Neural progenitor cell (in vitro differentiated cells): Measurements from ENCODE around the gene EXOC6B. TPM values are rescaled to one million over a fixed set of nuclear protein-coding genes. Genes with fewer than 3 reads are reported as not detected.

ENCODE experiments used
- DNase-seq: peaks from one replicate; pipeline ENCODE4 v3.0.0-alpha.2; 2016; ENCODE audit warnings: low spot score
- H2AFZ ChIP-seq: fragments of 200-600 bp; sonication (generic); replicated peaks from 2 replicates; pipeline ENCODE4 v1.6.1; 2016; ENCODE audit warnings: antibody characterized with exemption
- H3F3A ChIP-seq: fragments of 200-600 bp; sonication (generic); 2 replicates; pipeline ENCODE4 v1.6.1; 2016; ENCODE audit warnings: antibody characterized with exemption, low read depth
- H3K27ac ChIP-seq: fragments of 200-600 bp; sonication (generic); 2 replicates; pipeline ENCODE4 v1.5.1; 2016; ENCODE audit warnings: mild to moderate bottlenecking
- H3K27me3 ChIP-seq: fragments of 200-600 bp; sonication (generic); 2 replicates; pipeline ENCODE4 v1.6.1; 2016; ENCODE audit warnings: mild to moderate bottlenecking, moderate library complexity
- H3K36me3 ChIP-seq: fragments of 200-600 bp; sonication (generic); 2 replicates; pipeline ENCODE4 v1.5.1; 2016
- H3K4me1 ChIP-seq: fragments of 200-600 bp; sonication (generic); 2 replicates; pipeline ENCODE4 v1.6.1; 2016; ENCODE audit warnings: mixed run types
- H3K4me2 ChIP-seq: fragments of 200-600 bp; sonication (generic); 2 replicates; pipeline ENCODE4 v1.6.1; 2016
- H3K4me3 ChIP-seq: fragments of 200-600 bp; sonication (generic); 2 replicates; pipeline ENCODE4 v1.5.1; 2016
- H3K79me2 ChIP-seq: fragments of 200-600 bp; sonication (generic); 2 replicates; pipeline ENCODE4 v1.6.1; 2016; ENCODE audit warnings: low read depth
- H3K9ac ChIP-seq: fragments of 200-600 bp; sonication (generic); 2 replicates; pipeline ENCODE4 v1.6.1; 2016
- H3K9me3 ChIP-seq: fragments of 200-600 bp; sonication (generic); 2 replicates; pipeline ENCODE4 v1.5.1; 2016; ENCODE audit warnings: low read depth
- H4K20me1 ChIP-seq: fragments of 200-600 bp; sonication (generic); 2 replicates; pipeline ENCODE4 v1.6.1; 2016; ENCODE audit warnings: low read depth
- H3K27ac Mint-ChIP-seq: 3 replicates; pipeline ENCODE4 v1.8.0; 2021; ENCODE audit warnings: mixed read lengths
- H3K27me3 Mint-ChIP-seq: 2 replicates; pipeline ENCODE4 v1.8.0; 2022; ENCODE audit warnings: low read depth, mild to moderate bottlenecking, inconsistent platforms, moderate library complexity, mixed read lengths; ENCODE audit not compliant: insufficient read depth
- H3K36me3 Mint-ChIP-seq: 3 replicates; pipeline ENCODE4 v1.8.0; 2021; ENCODE audit warnings: mixed read lengths
- H3K4me1 Mint-ChIP-seq: 3 replicates; pipeline ENCODE4 v1.8.0; 2021; ENCODE audit warnings: mixed read lengths
- H3K4me3 Mint-ChIP-seq: 3 replicates; pipeline ENCODE4 v1.8.0; 2021; ENCODE audit warnings: mild to moderate bottlenecking, moderate library complexity, mixed read lengths
- H3K9me3 Mint-ChIP-seq: 3 replicates; pipeline ENCODE4 v1.8.0; 2020; ENCODE audit warnings: mixed read lengths
- CTCF ChIP-seq: fragments of 200-600 bp; sonication (generic); IDR thresholded peaks from 2 replicates; pipeline ENCODE4 v1.5.1; 2017; ENCODE audit warnings: antibody characterized with exemption, mild to moderate bottlenecking
- EZH2 ChIP-seq: fragments of 200-600 bp; sonication (generic); IDR thresholded peaks from 2 replicates; pipeline ENCODE4 v1.6.1; 2017; ENCODE audit warnings: antibody characterized with exemption, mild to moderate bottlenecking, moderate library complexity
- EZH2phosphoT487 ChIP-seq: fragments of 200-600 bp; sonication (generic); IDR thresholded peaks from 2 replicates; pipeline ENCODE4 v1.6.1; 2017; ENCODE audit warnings: antibody characterized with exemption
- total RNA-seq: library from RNA; depleted of rRNA; stranded (reverse); fragments of >200 nt; gene quantifications from 2 replicates; pipeline ENCODE4 v1.2.3, GENCODE V29; 2015; ENCODE audit warnings: low replicate concordance

EXOC6B gene
- total RNA-seq, 1 donor from 2014 or later, result 41.2 TPM

GRCh38 chr2:72133721-72134407 lies 692.0 kb downstream of the EXOC6B start:
- no peak overlapping the region for H3K27ac Mint-ChIP-seq
- H3K27me3 ChIP-seq, result peaks cover 6% of the 10 kb centered on the region
- no peak overlapping the region for H3K4me2 ChIP-seq
- no peaks in the 10 kb centered on the region for H3K9me3 Mint-ChIP-seq
- no peaks in the 10 kb centered on the region for H3K9me3 ChIP-seq
- no peak overlapping the region for H3K4me3 ChIP-seq
- TF ChIP-seq EZH2, result no peak
- TF ChIP-seq EZH2phosphoT487, result no peak
- TF ChIP-seq CTCF, result no peak
- peaks cover 28% of the 10 kb centered on the region for H3K4me1 Mint-ChIP-seq
- no peak overlapping the region for H3K27ac ChIP-seq
- no peaks in the 10 kb centered on the region for H3K36me3 Mint-ChIP-seq
- no peaks in the 10 kb centered on the region for H3K79me2 ChIP-seq
- no peak for DNase-seq
- H4K20me1 ChIP-seq, result no peaks in the 10 kb centered on the region
- no peak overlapping the region for H3K9ac ChIP-seq
- H3K4me3 Mint-ChIP-seq, result no peak overlapping the region
- peaks cover 13% of the 10 kb centered on the region for H3F3A ChIP-seq
- H3K27me3 Mint-ChIP-seq, result peaks cover 4% of the 10 kb centered on the region
- no peaks in the 10 kb centered on the region for H3K36me3 ChIP-seq
- H2AFZ ChIP-seq, result no peak overlapping the region
- H3K4me1 ChIP-seq, result peaks cover 44% of the 10 kb centered on the region

GRCh38 chr2:72132981-72133720 lies 692.7 kb downstream of the EXOC6B start:
- DNase-seq, result no peak
- H3K36me3 Mint-ChIP-seq, result no peaks in the 10 kb centered on the region
- peaks cover 44% of the 10 kb centered on the region for H3K4me1 ChIP-seq
- H4K20me1 ChIP-seq, result no peaks in the 10 kb centered on the region
- peaks cover 4% of the 10 kb centered on the region for H3K27me3 Mint-ChIP-seq
- H3K9ac ChIP-seq, result no peak overlapping the region
- no peaks in the 10 kb centered on the region for H3K27me3 ChIP-seq
- H3K4me3 ChIP-seq, result no peak overlapping the region
- no peak overlapping the region for H3K4me2 ChIP-seq
- no peak overlapping the region for H3K4me3 Mint-ChIP-seq
- H3K9me3 ChIP-seq, result no peaks in the 10 kb centered on the region
- H3K27ac Mint-ChIP-seq, result no peak overlapping the region
- H3K27ac ChIP-seq, result no peak overlapping the region
- no peaks in the 10 kb centered on the region for H3K79me2 ChIP-seq
- peaks cover 13% of the 10 kb centered on the region for H3F3A ChIP-seq
- H3K9me3 Mint-ChIP-seq, result no peaks in the 10 kb centered on the region
- TF ChIP-seq EZH2, result no peak
- no peak for TF ChIP-seq CTCF
- TF ChIP-seq EZH2phosphoT487, result no peak
- no peak overlapping the region for H2AFZ ChIP-seq
- no peaks in the 10 kb centered on the region for H3K36me3 ChIP-seq
- H3K4me1 Mint-ChIP-seq, result peaks cover 29% of the 10 kb centered on the region

- Histone ChIP-seq H3K4me2 (no peak overlapping the region), H3K9me3 (no peaks in the 10 kb centered on the region), H3K27ac (no peak overlapping the region), H3K79me2 (no peaks in the 10 kb centered on the region), H3K9ac (no peak overlapping the region), H3K27me3 (no peaks in the 10 kb centered on the region), H3K4me3 (no peak overlapping the region), H2AFZ (no peak overlapping the region), H3F3A (peaks cover 13% of the 10 kb centered on the region), H4K20me1 (no peaks in the 10 kb centered on the region), H3K36me3 (no peaks in the 10 kb centered on the region), H3K4me1 (peaks cover 37% of the 10 kb centered on the region)
- no peak overlapping the region for H3K4me3 Mint-ChIP-seq
- no peak overlapping the region for H3K27ac Mint-ChIP-seq
- TF ChIP-seq EZH2phosphoT487 (no peak), CTCF (no peak), EZH2 (no peak)
- H3K36me3 Mint-ChIP-seq, result no peaks in the 10 kb centered on the region
- peaks cover 4% of the 10 kb centered on the region for H3K27me3 Mint-ChIP-seq
- DNase-seq, result no peak
- H3K4me1 Mint-ChIP-seq, result peaks cover 26% of the 10 kb centered on the region
- H3K9me3 Mint-ChIP-seq, result no peaks in the 10 kb centered on the region
Observed at GRCh38 chr2:72131916-72132841, 693.7 kb downstream of the EXOC6B start.
